Measurements from ENCODE around the gene OR56B4.

Gene OR56B4

GRCh38 chr11:6156628-6157359 lies 49.3 kb downstream of the OR56B4 start:
- no peak for DNase-seq

All from activated naive CD4-positive, alpha-beta T cell treated with Interleukin-2 at 50 U/mL for 16 hours (primary cell).